Sigmoid colon (tissue), 4 donors: ENCODE measurements around the gene HOXD8.

ENCODE experiments used
- EP300 ChIP-seq, 4 donors: sonication (generic); formaldehyde crosslinking; IDR thresholded peaks; one replicate each; pipeline ENCODE4 v1.6.1; 2017; ENCODE audit warnings: antibody characterized with exemption in 4 of 4
- POLR2A ChIP-seq, 2 donors: fragments of 450-650 bp; IDR thresholded peaks; one replicate each; pipeline ENCODE4 v1.6.1; 2016; ENCODE audit warnings: antibody characterized with exemption in 2 of 2, mild to moderate bottlenecking in 2 of 2, moderate library complexity in 2 of 2
- POLR2AphosphoS5 ChIP-seq, 4 donors: sonication (generic); formaldehyde crosslinking; IDR thresholded peaks; one replicate each; pipeline ENCODE4 v1.6.1; 2017; ENCODE audit warnings: antibody characterized with exemption in 4 of 4
- TF ChIP-seq, protein P1 (sequence below), 4 experiments: fragments of 450-650 bp in 3 of 4; fragments of 200-600 bp in 1 of 4; IDR thresholded peaks; one replicate each; pipeline ENCODE4 v1.5.1; 2016 to 2019; ENCODE audit warnings: antibody characterized with exemption in 4 of 4, mild to moderate bottlenecking in 3 of 4, moderate library complexity in 2 of 4

DNA sequence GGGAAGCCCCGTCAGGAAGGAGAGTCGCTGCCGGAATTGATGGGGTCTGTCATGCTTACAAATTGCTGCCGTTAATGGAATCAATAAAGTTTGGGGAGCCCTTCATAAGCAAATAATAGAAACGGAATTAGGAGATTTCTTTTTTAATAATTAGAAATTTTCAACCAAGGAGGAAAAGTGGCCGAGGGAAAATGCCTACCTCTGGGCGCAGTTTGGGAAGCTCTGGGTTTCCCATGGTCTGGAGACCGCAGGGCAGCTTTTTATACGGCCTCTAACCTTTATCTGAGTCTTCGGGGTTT lies 47.0 kb upstream of the HOXD8 start:
- TF ChIP-seq, protein P1, sequence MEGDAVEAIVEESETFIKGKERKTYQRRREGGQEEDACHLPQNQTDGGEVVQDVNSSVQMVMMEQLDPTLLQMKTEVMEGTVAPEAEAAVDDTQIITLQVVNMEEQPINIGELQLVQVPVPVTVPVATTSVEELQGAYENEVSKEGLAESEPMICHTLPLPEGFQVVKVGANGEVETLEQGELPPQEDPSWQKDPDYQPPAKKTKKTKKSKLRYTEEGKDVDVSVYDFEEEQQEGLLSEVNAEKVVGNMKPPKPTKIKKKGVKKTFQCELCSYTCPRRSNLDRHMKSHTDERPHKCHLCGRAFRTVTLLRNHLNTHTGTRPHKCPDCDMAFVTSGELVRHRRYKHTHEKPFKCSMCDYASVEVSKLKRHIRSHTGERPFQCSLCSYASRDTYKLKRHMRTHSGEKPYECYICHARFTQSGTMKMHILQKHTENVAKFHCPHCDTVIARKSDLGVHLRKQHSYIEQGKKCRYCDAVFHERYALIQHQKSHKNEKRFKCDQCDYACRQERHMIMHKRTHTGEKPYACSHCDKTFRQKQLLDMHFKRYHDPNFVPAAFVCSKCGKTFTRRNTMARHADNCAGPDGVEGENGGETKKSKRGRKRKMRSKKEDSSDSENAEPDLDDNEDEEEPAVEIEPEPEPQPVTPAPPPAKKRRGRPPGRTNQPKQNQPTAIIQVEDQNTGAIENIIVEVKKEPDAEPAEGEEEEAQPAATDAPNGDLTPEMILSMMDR (IDR thresholded peaks at IDR 0.05): no peak
- TF ChIP-seq POLR2A (IDR thresholded peaks at IDR 0.05) (no peak), EP300 (IDR thresholded peaks at IDR 0.05) (no peak), POLR2AphosphoS5 (IDR thresholded peaks at IDR 0.05) (no peak)
